GM19023 (cell line): Measurements from ENCODE around the gene ELAVL3.
"Not testable (repeated sequence)": the region's sequence is repeated elsewhere in the genome, so short reads cannot be mapped to it uniquely, and the experiment has no call there.

Experiments
- ATAC-seq: cut with Tn5 transposase; IDR thresholded peaks from one replicate; pipeline ENCODE4 v1.9.1; 2021; ENCODE audit warnings: mild to moderate bottlenecking, moderate library complexity; ENCODE audit not compliant: unreplicated experiment

Gene ELAVL3

GRCh38 chr19:11414544-11414943, 66.3 kb downstream of the ELAVL3 start:
- no peak for ATAC-seq

GRCh38 chr19:11410682-11411081, 70.2 kb downstream of the ELAVL3 start:
- no peak for ATAC-seq

GRCh38 chr19:11408591-11408990, 72.3 kb downstream of the ELAVL3 start:
- ATAC-seq: no peak

GRCh38 chr19:11406703-11407236, 74.1 kb downstream of the ELAVL3 start:
- ATAC-seq: not testable (repeated sequence)

- ATAC-seq: no peak
Measured at GRCh38 chr19:11405846-11406643, 74.8 kb downstream of the ELAVL3 start.

- ATAC-seq: no peak
Measured at GRCh38 chr19:11404588-11405222, 76.1 kb downstream of the ELAVL3 start.

GRCh38 chr19:11401808-11402543, 78.9 kb downstream of the ELAVL3 start:
- no peak for ATAC-seq
